GM12873 (cell line): ENCODE data around the gene NOX3.

ENCODE experiments used
- CTCF ChIP-seq: IDR thresholded peaks from 2 replicates; pipeline ENCODE4 v1.5.1; 2012; ENCODE audit warnings: low read depth, mild to moderate bottlenecking, moderate library complexity, low read length, control low read depth; ENCODE audit not compliant: insufficient read depth; ENCODE audit errors: missing control alignments

NOX3 gene

DNA sequence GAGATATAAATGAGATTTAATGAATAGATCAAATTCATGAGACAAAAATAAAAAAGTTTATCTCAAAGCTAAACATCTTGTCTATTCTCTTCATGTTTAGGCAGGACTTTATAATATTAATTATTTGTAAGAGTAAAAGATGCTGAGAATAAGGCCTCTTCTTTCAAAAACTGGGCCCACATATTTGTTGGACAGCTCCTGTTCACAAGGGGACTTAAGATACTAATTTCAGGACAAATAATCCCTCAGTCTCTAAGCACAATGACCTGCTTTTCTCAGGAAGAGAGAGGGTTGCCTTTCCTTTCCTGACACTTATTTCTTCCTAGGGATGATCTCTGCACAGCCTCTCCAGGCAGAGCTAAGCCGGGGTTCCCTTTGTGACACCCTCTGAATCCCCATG is 43.3 kb downstream of the NOX3 start:
- TF ChIP-seq CTCF, result no peak

GRCh38 chr6:155411154-155412052 is 44.2 kb downstream of the NOX3 start:
- no peak for TF ChIP-seq CTCF

DNA sequence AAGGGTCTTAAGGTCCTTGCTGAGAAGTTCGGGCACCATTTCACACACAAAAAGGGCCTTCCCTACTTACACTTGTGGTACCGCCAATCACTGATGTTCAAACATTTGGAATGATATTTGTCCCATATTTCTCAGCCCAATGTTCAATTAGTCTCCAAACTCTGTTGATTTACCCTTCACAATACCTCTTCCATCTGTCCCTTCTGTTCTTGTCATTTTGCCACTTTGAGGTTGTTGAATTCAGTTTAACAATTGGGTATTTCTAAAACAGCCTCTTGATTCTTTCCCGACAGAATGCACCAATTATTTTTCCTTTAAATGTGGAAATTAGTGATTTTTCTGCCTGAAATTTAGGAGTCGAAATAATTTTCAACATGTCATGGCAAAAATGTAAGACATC is 46.2 kb downstream of the NOX3 start:
- no peak for TF ChIP-seq CTCF

DNA sequence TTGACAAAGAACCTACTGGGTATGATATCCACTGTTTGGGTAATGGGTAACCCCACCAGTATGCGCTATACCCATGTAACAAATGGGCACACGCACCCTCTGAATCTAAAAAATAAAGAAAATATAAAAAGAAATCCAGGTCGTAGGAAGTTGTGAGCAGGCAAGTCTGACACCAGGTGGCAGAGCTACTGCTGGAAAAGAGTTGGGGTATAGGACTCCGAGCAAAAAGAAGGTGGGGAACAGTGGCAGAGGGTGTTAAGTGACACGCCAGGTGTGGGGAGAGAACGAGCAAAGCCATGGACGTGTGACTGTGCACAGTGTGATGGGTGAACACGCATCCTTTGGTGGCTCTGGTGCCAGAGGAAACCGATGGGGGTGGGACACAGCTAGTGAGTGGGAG is 46.7 kb downstream of the NOX3 start:
- TF ChIP-seq CTCF, result no peak

- TF ChIP-seq CTCF, result no peak
These were observed 47.4 kb downstream of the NOX3 start for GRCh38 chr6:155408231-155408630.

- no peak for TF ChIP-seq CTCF
These were observed 48.8 kb downstream of the NOX3 start for GRCh38 chr6:155406801-155407200.

DNA sequence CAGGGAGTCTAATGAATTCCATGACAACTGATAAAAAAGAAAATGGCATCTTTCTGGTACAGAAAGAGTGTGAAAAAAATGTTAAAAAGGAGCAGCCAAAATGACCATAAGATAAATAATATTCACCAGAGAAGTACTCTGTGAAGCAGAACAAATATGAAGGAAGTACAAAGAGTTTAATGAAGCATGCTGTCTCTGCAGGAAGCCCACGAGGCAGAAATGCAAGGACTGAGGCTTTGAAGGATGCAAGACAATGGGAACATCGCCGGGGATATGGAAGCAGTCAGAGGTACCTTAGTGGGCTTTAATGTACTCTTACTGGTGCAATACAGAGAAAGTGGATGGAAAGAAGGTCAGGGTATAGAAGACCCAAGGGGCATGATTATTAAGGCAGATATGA is 50.7 kb downstream of the NOX3 start:
- TF ChIP-seq CTCF, result no peak
